Left ventricle myocardium inferior (tissue), 1 donor: ENCODE data around the gene ZNF174. TPM values are rescaled to one million over a fixed set of nuclear protein-coding genes. Genes with fewer than 3 reads are reported as not detected.

Experiments
- DNase-seq: peaks from one replicate; pipeline ENCODE4 v3.0.0-alpha.2; 2020
- H3K27ac ChIP-seq: fragments of 200-600 bp; replicated peaks from 2 replicates; pipeline ENCODE4 v1.8.0; 2021
- H3K27me3 ChIP-seq: fragments of 200-600 bp; 2 replicates; pipeline ENCODE4 v1.8.0; 2021; ENCODE audit warnings: low read depth
- H3K36me3 ChIP-seq: fragments of 200-600 bp; 2 replicates; pipeline ENCODE4 v1.8.0; 2021
- H3K4me1 ChIP-seq: fragments of 200-600 bp; 2 replicates; pipeline ENCODE4 v1.8.0; 2021
- H3K4me3 ChIP-seq: fragments of 200-600 bp; 2 replicates; pipeline ENCODE4 v1.8.0; 2021; ENCODE audit warnings: mild to moderate bottlenecking, moderate library complexity
- H3K9me3 ChIP-seq: fragments of 200-600 bp; replicated peaks from 2 replicates; pipeline ENCODE4 v1.8.0; 2021
- CTCF ChIP-seq: fragments of 200-600 bp; IDR thresholded peaks from 2 replicates; pipeline ENCODE4 v1.8.0; 2021; ENCODE audit warnings: antibody characterized with exemption, mild to moderate bottlenecking, borderline replicate concordance
- intact Hi-C: fragments of 100-400 bp; cut with micrococcal nuclease; formaldehyde crosslinking; loops from one replicate; pipeline ENCODE4 v1.11.0; 2022
- total RNA-seq: library from RNA; stranded (reverse); fragmentation: NEBNext Ultra II Directional; extraction: Animal tissue kit (Norgen Biotek cat#: 25700); gene quantifications from one replicate; pipeline ENCODE4 v1.2.1, GENCODE V29; 2021
- donor health status: DM: no; HTN: yes; CAD: no; lungs with severe emphysema.

Gene ZNF174
- total RNA-seq, 1 donor from 2014 or later = 10.1 TPM

GRCh38 chr16:3408561-3409197 lies 7.7 kb downstream of the ZNF174 start:
- Histone ChIP-seq H3K27me3 (no peaks in the 10 kb centered on the region), H3K9me3 (peaks cover 94% of the 10 kb centered on the region), H3K4me1 (peaks cover 5% of the 10 kb centered on the region), H3K4me3 (no peak overlapping the region), H3K36me3 (peaks cover 83% of the 10 kb centered on the region), H3K27ac (no peak overlapping the region)
- no peak for DNase-seq
- no peak for TF ChIP-seq CTCF
- intact Hi-C loops = no loop called here

GRCh38 chr16:3413730-3414379 lies 12.8 kb downstream of the ZNF174 start:
- Histone ChIP-seq H3K36me3 (peaks cover 35% of the 10 kb centered on the region), H3K4me1 (no peaks in the 10 kb centered on the region), H3K27ac (no peak overlapping the region), H3K27me3 (no peaks in the 10 kb centered on the region), H3K4me3 (no peak overlapping the region), H3K9me3 (peaks cover 98% of the 10 kb centered on the region)
- no peak for TF ChIP-seq CTCF
- DNase-seq = no peak
- intact Hi-C loops = no loop called here

- intact Hi-C loops = no loop called here
Measured at GRCh38 chr16:3431779-3432219, 30.8 kb downstream of the ZNF174 start.

GRCh38 chr16:3434373-3434772 lies 33.4 kb downstream of the ZNF174 start:
- no peak overlapping the region for H3K27ac ChIP-seq
- peaks cover 17% of the 10 kb centered on the region for H3K9me3 ChIP-seq
- intact Hi-C loops = no loop called here
- H3K27me3 ChIP-seq = peaks cover 4% of the 10 kb centered on the region
- H3K4me3 ChIP-seq = no peak overlapping the region
- H3K4me1 ChIP-seq = no peaks in the 10 kb centered on the region
- no peak for TF ChIP-seq CTCF
- no peak for DNase-seq
- peaks cover 36% of the 10 kb centered on the region for H3K36me3 ChIP-seq

More at GRCh38 chr16:3431779-3432219, 30.8 kb downstream of the ZNF174 start:
- Histone ChIP-seq H3K27ac (no peak overlapping the region), H3K4me3 (peak overlapping the region; percentile 49), H3K9me3 (peaks cover 11% of the 10 kb centered on the region), H3K4me1 (no peaks in the 10 kb centered on the region), H3K27me3 (peaks cover 4% of the 10 kb centered on the region), H3K36me3 (peaks cover 27% of the 10 kb centered on the region)
- TF ChIP-seq CTCF = no peak
- DNase-seq = peak; percentile 45

- peaks cover 26% of the 10 kb centered on the region for H3K36me3 ChIP-seq
- intact Hi-C loops = no loop called here
- no peak overlapping the region for H3K4me3 ChIP-seq
- peaks cover 16% of the 10 kb centered on the region for H3K9me3 ChIP-seq
- no peak for TF ChIP-seq CTCF
- no peak for DNase-seq
- H3K27ac ChIP-seq = no peak overlapping the region
- H3K4me1 ChIP-seq = peaks cover 13% of the 10 kb centered on the region
- peaks cover 4% of the 10 kb centered on the region for H3K27me3 ChIP-seq
Measured at GRCh38 chr16:3439637-3440036, 38.6 kb downstream of the ZNF174 start.
